ENCODE measurements around the gene CPO.

DNA sequence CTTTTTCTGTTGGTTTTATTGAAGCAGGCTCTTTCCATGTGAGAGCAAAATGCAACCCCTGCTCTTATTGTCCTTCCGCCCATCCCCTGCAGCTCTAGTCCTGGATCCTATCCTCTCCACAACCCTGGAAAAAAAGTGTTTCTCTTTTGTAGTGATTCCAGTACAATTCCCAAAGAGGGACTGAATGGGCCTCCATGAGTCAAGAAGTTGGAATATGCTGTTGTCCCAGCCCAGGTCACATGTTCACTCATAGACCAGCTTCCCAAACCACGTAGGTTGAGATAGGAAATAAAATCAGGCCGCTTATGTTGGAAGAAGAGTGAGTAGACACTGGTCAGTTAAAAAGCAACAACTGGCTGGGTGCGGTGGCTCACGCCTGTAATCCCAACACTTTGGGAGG, 39.4 kb downstream of the CPO start:
- TF ChIP-seq EZH2 (IDR thresholded peaks at IDR 0.05; ENCODE audit: insufficient read depth, poor library complexity, severe bottlenecking) (no peak), EZH2phosphoT487 (IDR thresholded peaks at IDR 0.05; ENCODE audit: insufficient read depth, low read depth) (no peak)
